Erythroblast (primary cell): ENCODE measurements around the gene NSD2.

Experiments used
- DNase-seq, 2 experiments: peaks; one replicate each; lab custom pipeline; 2025; lab: John Stamatoyannopoulos, UW
- GATA1 ChIP-seq: IDR thresholded peaks from 2 replicates; pipeline ENCODE4 v1.6.1; 2011; ENCODE audit warnings: low read depth, mild to moderate bottlenecking, control low read depth, low read length, moderate library complexity
- POLR2A ChIP-seq: IDR thresholded peaks from 2 replicates; pipeline ENCODE4 v1.6.1; 2011; ENCODE audit warnings: mild to moderate bottlenecking, low read length

The NSD2 gene

DNA sequence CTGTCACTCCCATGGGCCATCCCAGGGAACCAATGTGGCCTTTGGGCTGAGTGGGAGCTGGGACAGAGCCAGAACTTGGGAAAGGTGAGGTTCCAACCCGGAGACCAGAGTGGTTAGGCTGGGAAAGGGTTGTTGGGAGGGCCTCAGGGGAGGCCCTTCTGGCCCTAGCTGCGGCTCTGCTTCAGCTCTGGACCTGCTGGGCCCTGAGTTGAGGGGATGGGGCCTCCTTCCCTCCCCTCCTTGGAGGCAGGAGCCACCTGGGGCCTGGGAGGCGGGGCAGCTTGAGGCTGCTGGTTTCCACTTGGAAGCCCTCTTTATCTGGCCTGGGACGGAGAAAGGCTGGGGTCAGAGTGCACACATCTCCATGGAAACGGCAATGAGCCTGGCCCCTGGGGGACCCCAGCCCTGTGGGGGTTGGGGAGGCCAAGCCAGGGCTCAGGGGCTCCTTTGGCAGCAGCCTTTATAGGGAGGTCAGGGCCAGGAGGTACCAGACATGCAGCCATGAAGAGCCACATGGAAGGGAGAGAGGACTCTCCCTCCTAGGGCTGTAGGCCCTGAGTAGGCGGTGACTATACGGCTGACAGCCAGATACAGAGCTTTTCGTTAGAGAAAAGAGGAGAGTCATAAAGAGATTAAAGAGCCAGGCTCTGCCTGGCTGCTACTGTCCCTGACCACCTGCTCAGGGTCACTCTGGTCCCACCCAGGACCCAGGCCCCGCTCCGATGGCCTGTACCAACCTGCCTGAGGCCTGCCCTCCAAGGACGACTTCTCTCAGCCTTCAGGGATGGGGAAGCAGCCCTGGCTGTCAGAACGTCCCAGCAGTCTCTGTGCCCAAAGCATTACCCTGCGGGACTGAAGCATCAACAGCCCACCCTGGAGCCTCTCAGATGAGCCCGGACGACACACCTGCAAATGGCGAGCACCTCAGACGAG is 6.9 kb upstream of the NSD2 start:
- TF ChIP-seq GATA1, result no peak
- TF ChIP-seq POLR2A, result no peak
- no peak for DNase-seq

DNA sequence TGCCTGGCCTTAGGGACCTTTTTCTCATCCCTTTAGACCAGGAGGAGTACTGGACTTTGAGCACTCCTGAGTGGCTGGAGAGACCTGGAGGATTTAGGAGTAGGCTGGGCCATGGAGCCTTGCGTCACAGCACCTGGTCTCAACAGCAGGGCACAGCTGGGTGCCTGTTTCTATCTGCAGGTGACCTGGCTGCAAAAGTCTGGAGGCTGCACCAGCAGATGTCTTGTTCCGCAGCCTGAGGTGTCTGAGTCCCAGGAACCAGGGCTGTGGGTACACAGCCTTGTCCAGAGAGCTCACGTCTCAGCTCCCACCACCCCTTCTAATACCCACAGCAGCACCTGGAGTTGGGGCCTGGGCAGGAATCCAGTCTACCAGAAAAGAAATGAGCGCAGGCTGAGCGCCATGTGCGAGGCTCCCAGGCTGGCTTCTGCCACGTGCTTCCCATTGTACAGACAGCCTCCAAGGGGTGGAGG is 5.0 kb upstream of the NSD2 start:
- DNase-seq, result no peak
- TF ChIP-seq GATA1, result no peak

DNA sequence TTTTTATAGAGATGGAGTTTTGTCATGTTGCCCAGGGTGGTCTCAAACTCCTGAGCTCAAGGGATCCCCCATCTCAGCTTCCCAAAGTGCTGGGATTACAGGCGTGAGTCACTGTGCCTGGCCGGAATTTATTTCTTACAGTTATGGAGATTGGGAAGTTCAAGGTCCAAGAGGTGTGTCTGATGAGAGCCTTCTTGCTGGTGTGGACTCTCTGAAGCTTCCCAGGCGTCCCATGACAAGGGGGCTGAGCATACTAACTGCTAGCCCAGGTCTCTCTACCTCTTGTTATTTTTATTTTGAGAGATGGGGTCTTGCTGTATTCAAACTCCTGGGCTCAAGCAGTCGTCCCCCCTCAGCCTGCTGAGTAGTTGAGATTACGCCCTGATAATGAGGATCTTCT is 2.9 kb upstream of the NSD2 start:
- DNase-seq, result no peak
- no peak for TF ChIP-seq GATA1
- no peak for TF ChIP-seq POLR2A

DNA sequence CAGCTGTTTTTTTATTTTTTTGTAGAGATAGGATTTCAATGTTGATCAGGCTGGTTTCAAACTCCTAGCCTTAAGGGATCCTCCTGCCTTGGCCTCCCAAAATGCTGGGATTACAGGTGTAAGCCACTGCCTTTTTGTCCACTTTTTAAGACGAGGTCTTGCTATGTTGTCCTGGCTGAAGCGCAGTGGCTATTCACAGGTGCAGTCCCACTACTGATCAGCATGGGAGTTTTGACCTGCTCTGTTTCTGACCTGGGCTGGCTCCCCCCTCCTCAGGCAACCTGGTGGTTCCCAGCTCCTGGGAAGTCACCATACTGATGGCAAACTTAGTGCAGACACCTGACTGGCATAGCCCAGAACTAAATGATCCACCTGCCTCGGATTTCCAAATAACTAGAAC is 2.3 kb upstream of the NSD2 start:
- no peak for DNase-seq
- TF ChIP-seq POLR2A, result no peak
- TF ChIP-seq GATA1, result no peak

DNA sequence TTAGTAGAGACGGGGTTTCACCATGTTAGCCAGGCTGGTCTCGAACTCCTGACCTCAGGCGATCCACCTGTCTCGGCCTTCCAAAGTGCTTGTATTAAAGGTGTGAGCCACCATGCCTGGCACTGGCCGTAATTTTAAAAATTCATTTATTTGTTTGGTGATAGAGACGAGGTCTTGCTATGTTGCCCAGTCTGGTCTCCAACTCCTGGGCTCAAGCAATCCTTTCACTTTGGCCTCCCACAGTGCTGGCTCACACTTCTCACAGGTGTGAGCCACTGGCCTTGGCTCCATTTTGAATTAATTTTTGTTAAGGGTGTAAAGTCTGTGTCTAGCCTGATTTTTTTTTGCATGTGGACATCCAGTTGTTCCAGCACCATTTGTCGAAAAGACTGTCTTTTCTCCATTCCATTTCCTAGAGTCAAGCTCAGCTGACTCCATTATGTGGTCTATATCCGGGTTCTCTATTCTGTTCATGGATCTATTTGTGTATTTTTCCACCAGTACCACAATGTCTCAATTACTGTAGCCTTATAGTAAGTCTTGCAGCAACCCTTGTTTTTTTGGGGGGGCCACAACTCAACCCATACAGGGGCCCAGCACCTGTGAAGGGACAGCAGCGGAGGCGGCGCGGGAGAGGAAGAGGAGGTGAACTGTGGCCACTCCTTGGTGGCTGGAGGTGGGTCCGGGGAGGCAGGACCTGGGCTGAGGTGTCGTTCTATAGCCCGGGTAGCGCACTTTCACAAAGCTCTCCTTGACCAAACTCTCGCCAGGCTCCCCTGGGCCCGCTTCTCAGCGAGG is 1.5 kb upstream of the NSD2 start:
- no peak for TF ChIP-seq GATA1
- TF ChIP-seq POLR2A, result no peak
- no peak for DNase-seq

DNA sequence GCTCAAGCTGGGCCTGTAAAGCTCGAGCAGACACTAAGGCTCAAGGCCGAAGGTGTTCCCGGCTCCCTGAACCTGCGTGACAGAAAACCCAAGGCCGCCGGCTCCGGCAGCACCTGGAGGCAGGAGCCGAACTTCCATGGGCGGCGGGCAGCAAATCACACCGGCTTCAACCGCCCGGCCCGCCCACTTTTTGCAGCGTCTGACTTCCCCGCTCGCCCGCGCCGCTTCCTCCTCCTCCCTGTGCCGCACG is 940 bp upstream of the NSD2 start:
- peak in 1 of 2 experiments; percentile 92 for DNase-seq
- no peak for TF ChIP-seq GATA1
- no peak for TF ChIP-seq POLR2A

DNA sequence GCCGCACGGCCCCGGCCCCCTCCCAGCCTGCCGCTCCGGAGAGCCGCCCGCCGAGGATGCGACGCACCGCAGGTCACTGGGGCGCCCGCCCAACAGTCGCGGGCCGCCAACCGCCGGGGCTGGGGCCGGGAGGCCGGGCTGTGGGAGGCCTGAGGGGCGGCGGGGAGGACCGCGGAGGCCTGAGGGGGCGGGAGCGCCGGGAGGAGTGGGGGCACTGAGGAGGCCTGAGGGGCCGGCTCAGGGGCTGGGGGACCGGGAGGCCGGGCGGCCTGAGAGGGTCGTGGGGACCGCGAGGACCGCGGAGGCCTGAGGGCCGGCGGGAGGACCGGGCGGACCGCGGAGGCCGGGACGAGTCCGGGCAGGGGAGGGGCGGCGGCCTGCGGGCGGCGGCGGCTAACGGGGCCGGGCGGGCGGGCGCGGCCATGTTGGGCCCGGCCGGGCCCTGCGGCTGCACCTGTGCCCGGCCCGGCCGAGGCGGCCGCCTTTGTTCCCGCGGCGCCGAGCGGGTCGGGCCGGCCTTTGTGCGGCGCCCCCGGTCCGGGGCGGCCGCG is 353 bp downstream of the NSD2 start:
- TF ChIP-seq POLR2A, result no peak
- no peak for TF ChIP-seq GATA1
- DNase-seq, result peak; percentile 79

DNA sequence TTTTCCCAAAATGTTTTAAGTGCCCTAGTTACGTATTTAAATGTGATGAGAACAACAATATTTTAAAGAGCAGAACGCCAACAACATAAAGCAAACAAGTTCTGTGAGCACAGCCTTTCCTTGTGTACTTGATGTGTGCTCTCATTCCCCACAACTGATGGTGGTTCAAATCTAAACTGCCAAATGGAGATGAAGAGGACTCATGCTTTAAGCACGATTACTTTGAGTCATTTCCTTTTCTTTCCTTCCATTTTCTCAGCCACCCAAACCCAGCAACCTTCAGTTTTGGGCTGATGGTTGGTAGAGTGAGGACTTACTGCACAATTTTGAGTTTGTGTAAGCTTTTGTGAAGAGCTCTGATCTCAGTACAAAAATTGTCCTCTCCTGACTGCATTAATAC is 1.7 kb downstream of the NSD2 start:
- TF ChIP-seq POLR2A, result no peak
- TF ChIP-seq GATA1, result no peak
- DNase-seq, result peak; percentile 47 to 57

DNA sequence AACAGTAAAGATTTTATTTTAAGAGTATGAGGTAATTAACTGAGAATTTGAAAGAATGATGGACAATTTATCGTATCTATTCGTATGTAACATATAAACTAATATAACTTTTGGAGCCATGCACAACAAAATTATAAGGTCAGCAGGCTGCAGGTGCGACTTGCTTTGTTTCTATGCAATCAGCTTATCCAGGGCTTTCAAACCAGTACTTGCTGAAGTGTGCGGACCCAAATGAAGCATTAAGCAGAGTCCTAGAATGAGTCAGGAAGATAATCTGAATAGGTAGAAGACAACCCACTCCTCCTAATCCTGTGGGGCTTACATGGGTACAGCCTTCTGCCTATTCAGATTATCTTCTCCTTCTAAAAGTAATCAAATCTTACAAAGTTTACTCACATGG is 2.1 kb downstream of the NSD2 start:
- DNase-seq, result peak; percentile 35 to 47
- TF ChIP-seq GATA1 (no peak), POLR2A (no peak)

DNA sequence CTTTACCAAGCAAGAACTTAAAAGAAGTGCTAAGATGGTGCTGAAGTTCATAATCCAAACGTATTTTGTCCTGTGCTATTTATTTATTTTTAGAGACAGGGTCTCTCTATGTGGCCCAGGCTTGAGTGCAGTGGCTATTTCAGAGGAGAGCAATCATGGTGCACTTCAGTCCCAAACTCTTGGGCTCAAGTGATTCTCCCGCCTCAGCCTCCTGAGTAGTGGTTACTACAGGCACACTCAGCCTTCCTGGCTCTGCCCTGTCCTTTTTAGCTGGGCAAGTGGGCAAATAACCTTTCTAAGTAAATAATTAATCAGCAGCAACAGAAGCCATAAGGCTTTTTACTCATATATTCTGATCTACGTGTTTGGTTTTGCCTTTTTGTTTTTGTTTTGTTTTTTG is 2.6 kb downstream of the NSD2 start:
- TF ChIP-seq GATA1 (no peak), POLR2A (no peak)
- DNase-seq, result no peak

DNA sequence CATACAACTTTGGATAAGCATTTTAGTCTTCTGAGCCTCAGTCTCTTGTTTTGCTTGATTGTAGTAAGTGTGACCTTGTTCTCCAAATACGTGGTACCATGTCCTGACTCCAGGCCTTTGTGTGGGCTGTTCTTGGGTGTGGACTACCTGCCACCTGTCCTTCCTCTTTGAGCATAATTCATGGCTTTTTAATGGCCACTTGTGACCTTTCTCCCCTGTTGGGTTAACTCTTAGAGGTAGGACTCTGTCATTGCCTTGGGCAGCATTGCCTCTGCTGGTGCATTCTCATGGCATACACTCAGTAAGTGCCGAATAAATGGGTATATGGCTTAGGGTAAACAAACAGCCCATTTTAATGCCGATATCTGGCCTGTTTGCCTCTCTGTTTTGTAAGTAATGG is 3.0 kb downstream of the NSD2 start:
- DNase-seq, result no peak
- TF ChIP-seq GATA1 (no peak), POLR2A (no peak)

DNA sequence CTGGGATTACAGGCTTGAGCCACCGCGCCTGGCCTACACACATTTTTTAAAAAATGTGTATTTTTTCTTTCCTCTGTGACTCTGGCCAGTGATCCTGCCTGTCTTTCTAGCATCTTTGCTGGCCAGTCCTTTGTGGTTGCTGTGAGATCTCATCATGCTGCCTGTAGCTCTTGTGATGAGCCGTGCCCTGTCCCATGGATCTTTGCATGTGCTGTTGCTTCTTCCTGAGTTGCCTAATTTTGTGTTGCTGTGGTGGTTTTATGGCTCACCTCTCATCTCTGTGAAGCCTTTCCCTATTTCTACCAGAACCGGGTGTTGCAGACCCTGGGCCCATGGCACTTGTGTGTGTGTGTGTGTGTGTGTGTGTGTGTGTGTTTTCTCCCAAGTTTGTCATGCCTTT is 8.3 kb downstream of the NSD2 start:
- no peak for TF ChIP-seq POLR2A
- no peak for TF ChIP-seq GATA1
- peak; percentile 28 to 45 for DNase-seq

DNA sequence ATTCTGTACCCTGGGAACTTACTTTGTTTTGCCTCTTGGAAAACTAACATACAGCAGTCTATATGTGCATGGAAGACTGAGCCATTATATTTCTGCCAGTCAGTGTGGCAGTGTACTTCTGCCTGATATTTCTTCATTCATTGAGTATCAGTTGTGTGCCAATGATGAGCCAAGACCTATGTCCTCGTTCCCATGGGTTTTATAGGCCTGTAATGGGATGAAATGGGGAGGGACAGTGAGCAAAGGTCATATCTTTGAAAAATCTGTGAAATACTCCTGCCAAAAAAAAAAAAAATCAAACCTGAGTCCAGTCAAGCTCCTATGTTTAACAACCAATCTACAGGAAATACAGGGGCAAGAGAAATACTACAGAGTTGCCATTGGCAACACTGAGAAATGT is 9.1 kb downstream of the NSD2 start:
- TF ChIP-seq POLR2A, result no peak
- TF ChIP-seq GATA1, result no peak
- no peak for DNase-seq

DNA sequence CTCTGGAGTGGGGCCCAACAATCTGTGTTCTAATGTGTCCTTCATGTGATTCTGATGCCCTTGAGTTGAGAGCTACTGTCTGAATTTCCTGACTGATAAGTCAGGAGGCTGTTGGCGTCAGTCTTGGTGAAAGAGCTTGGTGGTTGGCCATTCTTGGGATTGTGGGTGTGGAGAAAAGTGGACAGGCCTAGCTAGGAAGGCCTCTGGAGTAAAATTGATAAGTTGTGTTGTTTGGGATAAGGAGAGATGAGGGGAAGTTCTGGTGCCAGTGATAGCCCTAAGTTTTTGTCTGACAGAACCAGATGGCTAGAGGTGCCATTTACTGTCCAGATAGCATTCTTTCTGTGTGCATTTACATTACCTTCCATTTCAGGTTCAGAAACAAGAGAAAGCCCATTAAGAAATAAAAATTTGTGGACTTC is 11.7 kb downstream of the NSD2 start:
- TF ChIP-seq GATA1, result peak; percentile 80
- TF ChIP-seq POLR2A, result no peak
- DNase-seq, result peak; percentile 88 to 99

DNA sequence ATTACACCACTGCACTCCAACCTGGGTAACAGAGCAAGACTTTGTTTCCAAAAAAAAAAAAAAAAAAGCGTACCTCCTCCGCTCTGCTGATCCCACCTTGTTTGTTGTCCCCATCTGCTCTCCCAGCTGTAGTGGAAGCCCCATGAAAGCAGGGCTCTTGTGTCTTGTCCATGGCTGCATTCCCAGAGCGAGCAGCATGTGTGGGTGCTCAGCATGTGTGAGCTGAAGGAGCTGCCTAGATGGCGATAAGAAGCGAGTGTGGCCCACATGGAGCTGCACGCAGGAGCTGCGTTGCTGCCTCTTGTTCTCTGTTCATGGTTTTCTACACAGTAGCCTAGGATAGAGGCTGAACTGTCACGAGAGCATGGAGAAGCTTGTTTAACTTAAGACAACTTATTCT is 12.4 kb downstream of the NSD2 start:
- DNase-seq, result peak; percentile 48 to 73
- TF ChIP-seq GATA1, result no peak
- no peak for TF ChIP-seq POLR2A

DNA sequence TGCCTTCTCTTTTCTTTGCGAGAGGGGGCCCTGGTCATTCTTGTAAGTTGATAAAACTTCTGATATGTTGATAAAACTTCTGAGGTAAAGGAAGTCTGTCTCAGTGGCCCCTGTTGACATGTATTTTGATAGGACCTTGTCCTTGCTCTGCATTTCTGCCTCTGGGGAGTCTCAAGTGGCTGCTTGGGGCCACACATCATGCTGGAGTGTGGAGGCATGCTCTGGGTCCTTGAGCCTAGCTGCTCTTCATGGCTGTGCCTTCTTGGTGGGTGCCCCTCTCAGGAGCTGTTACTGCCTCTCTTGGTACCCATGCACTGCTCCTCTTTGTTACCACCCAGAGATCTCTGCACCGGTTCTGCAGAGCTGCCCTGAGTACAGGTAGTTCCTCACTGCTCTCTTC is 14.2 kb downstream of the NSD2 start:
- TF ChIP-seq POLR2A, result no peak
- TF ChIP-seq GATA1, result no peak
- DNase-seq, result peak in 1 of 2 experiments; percentile 62
